H9 (cell line): ENCODE results near the gene CFAP45. TPM values are rescaled to one million over a fixed set of nuclear protein-coding genes. Genes with fewer than 3 reads are reported as not detected.
A peak's percentile ranks its signal among the peaks of the same experiment; 100 is the strongest.

Experiments
- DNase-seq: peaks from one replicate; pipeline ENCODE4 v3.0.0-alpha.2; 2017
- H2AFZ ChIP-seq: one replicate; pipeline ENCODE4 v1.6.1; 2013; ENCODE audit warnings: mild to moderate bottlenecking, low read length, control low read depth, moderate library complexity
- H2AK5ac ChIP-seq: 2 replicates; pipeline ENCODE4 v1.6.1; 2013; ENCODE audit warnings: low read length, control low read depth, mixed read lengths; ENCODE audit not compliant: insufficient read length
- H2BK120ac ChIP-seq: one replicate; pipeline ENCODE4 v1.6.1; 2013; ENCODE audit warnings: low read depth, mild to moderate bottlenecking, low read length, control low read depth, inconsistent platforms; ENCODE audit not compliant: poor library complexity, severe bottlenecking
- H2BK12ac ChIP-seq: 2 replicates; pipeline ENCODE4 v1.6.1; 2013; ENCODE audit warnings: low read length, control low read depth, mixed read lengths, low read depth; ENCODE audit not compliant: insufficient read length
- H2BK15ac ChIP-seq: 2 replicates; pipeline ENCODE4 v1.6.1; 2013; ENCODE audit warnings: low read depth, low read length, control low read depth
- H2BK20ac ChIP-seq: one replicate; pipeline ENCODE4 v1.6.1; 2013; ENCODE audit warnings: low read depth, mild to moderate bottlenecking, low read length, control low read depth, inconsistent platforms; ENCODE audit not compliant: poor library complexity, severe bottlenecking
- H2BK5ac ChIP-seq: 2 replicates; pipeline ENCODE4 v1.6.1; 2013; ENCODE audit warnings: low read length, control low read depth, mixed read lengths; ENCODE audit not compliant: insufficient read length
- H3K14ac ChIP-seq: 2 replicates; pipeline ENCODE4 v1.6.1; 2013; ENCODE audit warnings: low read length, control low read depth; ENCODE audit not compliant: insufficient read depth
- H3K18ac ChIP-seq: 2 replicates; pipeline ENCODE4 v1.6.1; 2013; ENCODE audit warnings: low read depth, mild to moderate bottlenecking, mixed read lengths, low read length, control low read depth; ENCODE audit not compliant: insufficient read length
- H3K23ac ChIP-seq: 2 replicates; pipeline ENCODE4 v1.6.1; 2013; ENCODE audit warnings: low read length, control low read depth, mixed read lengths, low read depth; ENCODE audit not compliant: insufficient read length
- H3K23me2 ChIP-seq: 2 replicates; pipeline ENCODE4 v1.6.1; 2013; ENCODE audit warnings: low read depth, mild to moderate bottlenecking, mixed read lengths, low read length, control low read depth; ENCODE audit not compliant: insufficient read length, poor library complexity, severe bottlenecking
- H3K27ac ChIP-seq: 2 replicates; pipeline ENCODE4 v1.5.1; 2013; ENCODE audit warnings: low read length, control low read depth, mixed read lengths, low read depth; ENCODE audit not compliant: insufficient read length
- H3K27me3 ChIP-seq: 2 replicates; pipeline ENCODE4 v1.6.1; 2013; ENCODE audit warnings: low read length, control low read depth, inconsistent platforms; ENCODE audit not compliant: insufficient read depth
- H3K4ac ChIP-seq: 2 replicates; pipeline ENCODE4 v1.6.1; 2013; ENCODE audit warnings: low read depth, mild to moderate bottlenecking, control low read depth, inconsistent platforms, low read length, moderate library complexity
- H3K4me1 ChIP-seq: 2 replicates; pipeline ENCODE4 v1.6.1; 2013; ENCODE audit warnings: low read length, control low read depth, inconsistent platforms; ENCODE audit not compliant: insufficient read depth
- H3K4me2 ChIP-seq: 2 replicates; pipeline ENCODE4 v1.6.1; 2013; ENCODE audit warnings: low read length, control low read depth, mixed read lengths; ENCODE audit not compliant: insufficient read length, insufficient read depth
- H3K56ac ChIP-seq: 2 replicates; pipeline ENCODE4 v1.6.1; 2013; ENCODE audit warnings: low read depth, mild to moderate bottlenecking, mixed read lengths, low read length, control low read depth; ENCODE audit not compliant: insufficient read length
- H3K79me1 ChIP-seq: 2 replicates; pipeline ENCODE4 v1.6.1; 2013; ENCODE audit warnings: low read depth, mild to moderate bottlenecking, moderate library complexity, low read length, control low read depth, inconsistent platforms; ENCODE audit not compliant: insufficient read depth, poor library complexity, severe bottlenecking
- H3K79me2 ChIP-seq: 2 replicates; pipeline ENCODE4 v1.6.1; 2013; ENCODE audit warnings: low read length, control low read depth, inconsistent platforms; ENCODE audit not compliant: insufficient read depth
- H3K9ac ChIP-seq: 2 replicates; pipeline ENCODE4 v1.6.1; 2013; ENCODE audit warnings: low read length, control low read depth, mixed read lengths; ENCODE audit not compliant: insufficient read length; ENCODE audit errors: extremely low read depth
- H3K9me3 ChIP-seq: one replicate; pipeline ENCODE4 v1.6.1; 2013; ENCODE audit warnings: low read depth, low read length, inconsistent platforms; ENCODE audit not compliant: control insufficient read depth
- H3T11ph ChIP-seq: one replicate; pipeline ENCODE4 v1.6.1; 2013; ENCODE audit warnings: mild to moderate bottlenecking, low read length, control low read depth, inconsistent platforms
- H4K20me1 ChIP-seq: one replicate; pipeline ENCODE4 v1.6.1; 2013; ENCODE audit not compliant: control insufficient read depth, insufficient read length, insufficient read depth
- H4K5ac ChIP-seq: 2 replicates; pipeline ENCODE4 v1.6.1; 2013; ENCODE audit warnings: low read depth, mild to moderate bottlenecking, mixed read lengths, low read length, control low read depth; ENCODE audit not compliant: insufficient read length
- H4K8ac ChIP-seq: replicated peaks from 2 replicates; pipeline ENCODE4 v1.6.1; 2013; ENCODE audit warnings: low read length, control low read depth, mixed read lengths, low read depth; ENCODE audit not compliant: insufficient read length
- H4K91ac ChIP-seq: 2 replicates; pipeline ENCODE4 v1.6.1; 2013; ENCODE audit warnings: low read depth, mild to moderate bottlenecking, moderate library complexity, mixed read lengths, low read length, control low read depth; ENCODE audit not compliant: insufficient read length
- H3K27ac Mint-ChIP-seq, 3 experiments: 2 replicates in 2 of 3; 3 replicates in 1 of 3; pipeline ENCODE4 v1.8.0; 2020 to 2021; ENCODE audit warnings: mixed read lengths in 3 of 3, mild to moderate bottlenecking in 1 of 3, moderate library complexity in 1 of 3
- H3K27me3 Mint-ChIP-seq: 2 replicates; pipeline ENCODE4 v1.8.0; 2021; ENCODE audit warnings: low read depth, mild to moderate bottlenecking, moderate library complexity, mixed read lengths
- H3K36me3 Mint-ChIP-seq, 3 experiments: 2 replicates in 2 of 3; 3 replicates in 1 of 3; pipeline ENCODE4 v1.8.0; 2020 to 2021; ENCODE audit warnings: low read depth in 3 of 3, mixed read lengths in 3 of 3; ENCODE audit not compliant: insufficient read depth in 1 of 3
- H3K4me1 Mint-ChIP-seq, 2 experiments: 2 replicates each; pipeline ENCODE4 v1.8.0; 2020; ENCODE audit warnings: mixed read lengths in 2 of 2
- H3K4me3 Mint-ChIP-seq, 2 experiments: 2 replicates in 1 of 2; 3 replicates in 1 of 2; pipeline ENCODE4 v1.8.0; 2020 to 2021; ENCODE audit warnings: mild to moderate bottlenecking in 2 of 2, mixed read lengths in 2 of 2, moderate library complexity in 1 of 2
- H3K9me3 Mint-ChIP-seq, 2 experiments: 2 replicates in 1 of 2; 3 replicates in 1 of 2; pipeline ENCODE4 v1.8.0; 2020; ENCODE audit warnings: mild to moderate bottlenecking in 2 of 2, mixed read lengths in 2 of 2, moderate library complexity in 1 of 2
- WGBS: extraction: QIAGEN DNeasy Blood & Tissue Kit; methylation state at CpG from one replicate; pipeline ENCODE4 v1.1.7; 2013; ENCODE audit warnings: missing lambda C conversion rate, low lambda C conversion rate, mixed read lengths; ENCODE audit not compliant: insufficient read length; ENCODE audit errors: extremely low coverage; 5-methylcytosine and 5-hydroxymethylcytosine counted together
- microRNA-seq: library from miRNA; unstranded; fragments of <30 nt; microRNA quantifications from one replicate; pipeline ENCODE4, GENCODE V29; 2020; ENCODE audit warnings: borderline microRNAs expressed
- total RNA-seq: library from RNA; stranded (reverse); gene quantifications from 2 replicates; pipeline ENCODE4 v1.2.1, GENCODE V29; 2021
- TF ChIP-seq, protein P1 (sequence below): fragments of 200-600 bp; sonication (generic); conservative IDR thresholded peaks from 3 replicates; pipeline ENCODE4 v1.8.0; 2021; ENCODE audit warnings: antibody characterized with exemption, mild to moderate bottlenecking

Gene CFAP45
- total RNA-seq, 1 experiment from 2014 or later = 0.85 TPM

DNA sequence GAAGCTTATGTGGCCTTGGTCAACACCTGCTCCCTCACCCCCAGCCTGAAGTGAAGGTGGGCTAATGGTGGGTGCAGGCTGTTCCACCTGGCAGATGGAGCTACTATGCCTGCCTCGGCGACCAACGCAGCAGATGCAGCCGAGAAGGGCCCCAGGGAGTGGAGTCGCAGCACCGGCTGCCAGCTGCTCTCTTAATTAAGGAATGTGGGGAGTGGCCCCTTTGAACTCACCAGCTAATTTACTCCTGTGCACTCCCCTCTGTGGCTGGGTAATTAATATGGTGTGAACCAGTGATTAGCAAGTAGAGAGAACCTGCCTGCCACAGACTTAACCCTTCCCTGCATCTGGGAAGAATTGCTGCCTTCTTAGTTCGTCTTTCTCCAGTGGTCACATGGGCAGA is 76.6 kb downstream of the CFAP45 start:
- no CpG with 5 or more reads among the region's 7 CpGs for WGBS
- Histone ChIP-seq H3K27ac (no peak overlapping the region), H2BK5ac (no peak overlapping the region)

More for the DNA sequence above, 76.6 kb downstream of the CFAP45 start:
- H3K4ac ChIP-seq = no peak overlapping the region
- H3K9me3 ChIP-seq = no peaks in the 10 kb centered on the region
- no peak overlapping the region; the same call in 1 of the 2 replicates for H3K14ac ChIP-seq
- H2AFZ ChIP-seq = no peak overlapping the region
- no peaks in the 10 kb centered on the region for H3K27me3 ChIP-seq
- no peak overlapping the region for H3K4me3 Mint-ChIP-seq
- no peak overlapping the region for H2BK120ac ChIP-seq
- no peak overlapping the region for H3T11ph ChIP-seq
- no peak overlapping the region for H2BK12ac ChIP-seq
- no peak overlapping the region for H3K56ac ChIP-seq
- H3K27ac Mint-ChIP-seq = peak overlapping the region in 1 of 3 experiments; percentile 69; a peak in 1 of 7 replicates
- H2BK20ac ChIP-seq = no peak overlapping the region
- H3K27me3 Mint-ChIP-seq = peaks cover 38% of the 10 kb centered on the region
- H4K8ac ChIP-seq = no peak overlapping the region
- H3K36me3 Mint-ChIP-seq = no peaks in the 10 kb centered on the region
- no peak overlapping the region for H2AK5ac ChIP-seq
- no peaks in the 10 kb centered on the region for H3K9me3 Mint-ChIP-seq
- no peak overlapping the region for H3K9ac ChIP-seq
- no peak overlapping the region for H4K5ac ChIP-seq
- no peaks in the 10 kb centered on the region for H3K79me1 ChIP-seq
- H3K4me2 ChIP-seq = no peak overlapping the region
- 0 out of 2 replicates have a peak, but pooled peaks cover 2% of the 10 kb centered on the region for H3K4me1 ChIP-seq
- no peaks in the 10 kb centered on the region for H3K23me2 ChIP-seq
- no peak overlapping the region for H3K23ac ChIP-seq
- H4K20me1 ChIP-seq = no peaks in the 10 kb centered on the region
- no peak overlapping the region for H4K91ac ChIP-seq
- H2BK15ac ChIP-seq = no peak overlapping the region
- no peaks in the 10 kb centered on the region for H3K79me2 ChIP-seq
- H3K4me1 Mint-ChIP-seq = peaks cover 10 to 12% of the 10 kb centered on the region in 2 experiments
- H3K18ac ChIP-seq = peak overlapping the region; percentile 22
- no peak for DNase-seq
- TF ChIP-seq, protein P1, sequence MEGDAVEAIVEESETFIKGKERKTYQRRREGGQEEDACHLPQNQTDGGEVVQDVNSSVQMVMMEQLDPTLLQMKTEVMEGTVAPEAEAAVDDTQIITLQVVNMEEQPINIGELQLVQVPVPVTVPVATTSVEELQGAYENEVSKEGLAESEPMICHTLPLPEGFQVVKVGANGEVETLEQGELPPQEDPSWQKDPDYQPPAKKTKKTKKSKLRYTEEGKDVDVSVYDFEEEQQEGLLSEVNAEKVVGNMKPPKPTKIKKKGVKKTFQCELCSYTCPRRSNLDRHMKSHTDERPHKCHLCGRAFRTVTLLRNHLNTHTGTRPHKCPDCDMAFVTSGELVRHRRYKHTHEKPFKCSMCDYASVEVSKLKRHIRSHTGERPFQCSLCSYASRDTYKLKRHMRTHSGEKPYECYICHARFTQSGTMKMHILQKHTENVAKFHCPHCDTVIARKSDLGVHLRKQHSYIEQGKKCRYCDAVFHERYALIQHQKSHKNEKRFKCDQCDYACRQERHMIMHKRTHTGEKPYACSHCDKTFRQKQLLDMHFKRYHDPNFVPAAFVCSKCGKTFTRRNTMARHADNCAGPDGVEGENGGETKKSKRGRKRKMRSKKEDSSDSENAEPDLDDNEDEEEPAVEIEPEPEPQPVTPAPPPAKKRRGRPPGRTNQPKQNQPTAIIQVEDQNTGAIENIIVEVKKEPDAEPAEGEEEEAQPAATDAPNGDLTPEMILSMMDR = no peak

Small RNA genes within 50 kb of the gene (microRNA-seq; reads per million reads assigned to microRNA genes)
- not detected for gene MIR4259

Other genes starting within 250 kb of the CFAP45 start
- gene CRP, start 185.6 kb downstream of the CFAP45 start, total RNA-seq = not detected in 2 replicates
- gene DUSP23, start 119.2 kb downstream of the CFAP45 start, total RNA-seq = 25.0 and 27.3 TPM in 2 replicates
- gene FCRL6, start 97.8 kb downstream of the CFAP45 start, total RNA-seq = not detected in 2 replicates
- not detected in 2 replicates for gene SLAMF8, start 73.3 kb downstream of the CFAP45 start, total RNA-seq
- gene VSIG8, start 37.5 kb downstream of the CFAP45 start, total RNA-seq = not detected in 2 replicates
- gene TAGLN2, start 25.3 kb upstream of the CFAP45 start, total RNA-seq = 76.7 and 80.5 TPM in 2 replicates
- gene IGSF9, start 45.4 kb upstream of the CFAP45 start, total RNA-seq = 11.3 and 12.3 TPM in 2 replicates
- not detected in 2 replicates for gene SLAMF9, start 54.1 kb upstream of the CFAP45 start, total RNA-seq
- 5.9 and 6.2 TPM in 2 replicates for gene PIGM, start 131.8 kb upstream of the CFAP45 start, total RNA-seq
- 0.42 and 0.44 TPM in 2 replicates for gene KCNJ10, start 170.0 kb upstream of the CFAP45 start, total RNA-seq
- gene KCNJ9, start 181.4 kb upstream of the CFAP45 start, total RNA-seq = 0.09 TPM in 2 replicates
- gene IGSF8, start 198.5 kb upstream of the CFAP45 start, total RNA-seq = 56.2 and 57.4 TPM in 2 replicates
- gene ATP1A2, start 215.6 kb upstream of the CFAP45 start, total RNA-seq = 3.0 and 4.6 TPM in 2 replicates